ENCODE measurements around the gene PPM1N. TPM values are rescaled to one million over a fixed set of nuclear protein-coding genes. Genes with fewer than 3 reads are reported as not detected.

The PPM1N gene
- polyA plus RNA-seq, 1 donor (not counting 4 experiments of a cell fraction or from before 2014, with no cell fraction given) = 1.9 TPM

GRCh38 chr19:45517238-45517637, 19.0 kb downstream of the PPM1N start:
- Histone ChIP-seq H3K27me3 (ENCODE audit: control insufficient read depth, extremely low read depth, insufficient read depth, low read length) (no peaks in the 10 kb centered on the region), H3K9ac (ENCODE audit: control insufficient read depth, extremely low read depth, insufficient read depth, low read length) (no peak overlapping the region), H3K4me2 (ENCODE audit: control insufficient read depth, extremely low read depth, insufficient read depth, low read depth, low read length) (no peak overlapping the region), H3K79me2 (ENCODE audit: control insufficient read depth, insufficient read depth, low read length) (peaks cover 50% of the 10 kb centered on the region), H4K20me1 (ENCODE audit: control insufficient read depth, extremely low read depth, insufficient read depth, low read length) (peaks cover 31% of the 10 kb centered on the region), H3K9me3 (ENCODE audit: control insufficient read depth, low read depth, low read length) (no peaks in the 10 kb centered on the region), H3K9me1 (ENCODE audit: control insufficient read depth, extremely low read depth, insufficient read depth, low read length) (peaks cover 6% of the 10 kb centered on the region), H2AFZ (ENCODE audit: control insufficient read depth, low read length) (no peak overlapping the region), H3K4me1 (ENCODE audit: control insufficient read depth, extremely low read depth, insufficient read depth, low read length) (peaks cover 36% of the 10 kb centered on the region), H3K36me3 (ENCODE audit: control insufficient read depth in 2 of 2, extremely low read depth in 1 of 2, insufficient read depth in 2 of 2, low read length in 2 of 2) (peaks cover 29 to 35% of the 10 kb centered on the region in 2 experiments), H3K27ac (ENCODE audit: control insufficient read depth, insufficient read depth, low read length) (no peak overlapping the region), H3K4me3 (ENCODE audit: control insufficient read depth in 2 of 3, extremely low read depth in 1 of 3, insufficient read depth in 2 of 3, low read depth in 1 of 3, low read length in 3 of 3) (no peak overlapping the region)
- FAIRE-seq (no peak), DNase-seq (ENCODE audit: low read depth, low spot score) (no peak)
- TF ChIP-seq EZH2 (IDR thresholded peaks at IDR 0.05; ENCODE audit: low read length) = no peak
- TF ChIP-seq CTCF (optimal IDR thresholded peaks at IDR 0.05 in 1 of 3, IDR thresholded peaks at IDR 0.05 in 1 of 3, conservative IDR thresholded peaks at IDR 0.05 in 1 of 3; ENCODE audit: extremely low read depth in 1 of 3, insufficient read depth in 2 of 3, low read length in 3 of 3) = no peak
- dilution Hi-C loops (cut with MboI; ENCODE audit: extremely low pct_ligation_motif_present, low sequenced_read_pairs) = no loop called here

- Histone ChIP-seq H3K27me3 (ENCODE audit: control insufficient read depth, extremely low read depth, insufficient read depth, low read length) (no peaks in the 10 kb centered on the region), H3K27ac (ENCODE audit: control insufficient read depth, insufficient read depth, low read length) (no peak overlapping the region), H3K36me3 (ENCODE audit: control insufficient read depth in 2 of 2, extremely low read depth in 1 of 2, insufficient read depth in 2 of 2, low read length in 2 of 2) (peaks cover 34 to 39% of the 10 kb centered on the region in 2 experiments), H3K9me1 (ENCODE audit: control insufficient read depth, extremely low read depth, insufficient read depth, low read length) (peaks cover 6% of the 10 kb centered on the region), H3K9ac (ENCODE audit: control insufficient read depth, extremely low read depth, insufficient read depth, low read length) (no peak overlapping the region), H2AFZ (ENCODE audit: control insufficient read depth, low read length) (no peak overlapping the region), H3K4me3 (ENCODE audit: control insufficient read depth in 2 of 3, extremely low read depth in 1 of 3, insufficient read depth in 2 of 3, low read depth in 1 of 3, low read length in 3 of 3) (no peak overlapping the region), H3K4me1 (ENCODE audit: control insufficient read depth, extremely low read depth, insufficient read depth, low read length) (peaks cover 34% of the 10 kb centered on the region), H4K20me1 (ENCODE audit: control insufficient read depth, extremely low read depth, insufficient read depth, low read length) (peaks cover 29% of the 10 kb centered on the region), H3K79me2 (ENCODE audit: control insufficient read depth, insufficient read depth, low read length) (peaks cover 44% of the 10 kb centered on the region), H3K9me3 (ENCODE audit: control insufficient read depth, low read depth, low read length) (no peaks in the 10 kb centered on the region), H3K4me2 (ENCODE audit: control insufficient read depth, extremely low read depth, insufficient read depth, low read depth, low read length) (no peak overlapping the region)
- dilution Hi-C loops (cut with MboI; ENCODE audit: extremely low pct_ligation_motif_present, low sequenced_read_pairs) = no loop called here
- no peak for FAIRE-seq
- no peak for TF ChIP-seq CTCF (optimal IDR thresholded peaks at IDR 0.05 in 1 of 3, IDR thresholded peaks at IDR 0.05 in 1 of 3, conservative IDR thresholded peaks at IDR 0.05 in 1 of 3; ENCODE audit: extremely low read depth in 1 of 3, insufficient read depth in 2 of 3, low read length in 3 of 3)
- no peak for TF ChIP-seq EZH2 (IDR thresholded peaks at IDR 0.05; ENCODE audit: low read length)
- no peak for DNase-seq (ENCODE audit: low read depth, low spot score)
These were observed 19.6 kb downstream of the PPM1N start for GRCh38 chr19:45517641-45518468.

Measured in keratinocyte (primary cell).